Esophagus squamous epithelium (tissue), 4 donors: Measurements from ENCODE around the gene PRKD3.

Experiments used
- POLR2A ChIP-seq, 4 donors: fragments of 450-650 bp; IDR thresholded peaks; one replicate each; pipeline ENCODE4 v1.6.1; 2017; ENCODE audit warnings: antibody characterized with exemption in 4 of 4, mild to moderate bottlenecking in 4 of 4, moderate library complexity in 3 of 4
- TF ChIP-seq, protein P1 (sequence below), 6 experiments: fragments of 450-650 bp in 4 of 6; fragments of 200-600 bp in 2 of 6; sonication (generic) in 2 of 6; IDR thresholded peaks; one replicate each; pipeline ENCODE4 v1.5.1; 2016 to 2019; ENCODE audit warnings: antibody characterized with exemption in 6 of 6, mild to moderate bottlenecking in 4 of 6, moderate library complexity in 4 of 6

GRCh38 chr2:37324786-37325624 lies at the start of gene PRKD3:
- TF ChIP-seq, protein P1, sequence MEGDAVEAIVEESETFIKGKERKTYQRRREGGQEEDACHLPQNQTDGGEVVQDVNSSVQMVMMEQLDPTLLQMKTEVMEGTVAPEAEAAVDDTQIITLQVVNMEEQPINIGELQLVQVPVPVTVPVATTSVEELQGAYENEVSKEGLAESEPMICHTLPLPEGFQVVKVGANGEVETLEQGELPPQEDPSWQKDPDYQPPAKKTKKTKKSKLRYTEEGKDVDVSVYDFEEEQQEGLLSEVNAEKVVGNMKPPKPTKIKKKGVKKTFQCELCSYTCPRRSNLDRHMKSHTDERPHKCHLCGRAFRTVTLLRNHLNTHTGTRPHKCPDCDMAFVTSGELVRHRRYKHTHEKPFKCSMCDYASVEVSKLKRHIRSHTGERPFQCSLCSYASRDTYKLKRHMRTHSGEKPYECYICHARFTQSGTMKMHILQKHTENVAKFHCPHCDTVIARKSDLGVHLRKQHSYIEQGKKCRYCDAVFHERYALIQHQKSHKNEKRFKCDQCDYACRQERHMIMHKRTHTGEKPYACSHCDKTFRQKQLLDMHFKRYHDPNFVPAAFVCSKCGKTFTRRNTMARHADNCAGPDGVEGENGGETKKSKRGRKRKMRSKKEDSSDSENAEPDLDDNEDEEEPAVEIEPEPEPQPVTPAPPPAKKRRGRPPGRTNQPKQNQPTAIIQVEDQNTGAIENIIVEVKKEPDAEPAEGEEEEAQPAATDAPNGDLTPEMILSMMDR (IDR thresholded peaks at IDR 0.05), result peak in 1 of 6 experiments; percentile 4
- TF ChIP-seq POLR2A (IDR thresholded peaks at IDR 0.05), result peak in 2 of 4 donors; percentile 49 to 71
